HepG2 (cell line): ENCODE data around the gene LASP1. TPM values are rescaled to one million over a fixed set of nuclear protein-coding genes. Genes with fewer than 3 reads are reported as not detected.

Experiments
- FOXM1 ChIP-seq: sonication (generic); formaldehyde crosslinking; IDR thresholded peaks from 2 replicates; pipeline ENCODE4 v1.5.0; 2020; ENCODE audit warnings: missing genetic modification reagents
- HMGXB3 ChIP-seq: sonication (generic); formaldehyde crosslinking; IDR thresholded peaks from 2 replicates; pipeline ENCODE4 v1.4.0; 2020; ENCODE audit warnings: missing genetic modification reagents, borderline replicate concordance
- HOXA7 ChIP-seq: sonication (generic); formaldehyde crosslinking; IDR thresholded peaks from 2 replicates; pipeline ENCODE4 v1.8.1; 2022; ENCODE audit warnings: mild to moderate bottlenecking, missing genetic modification reagents, moderate library complexity
- HOXA9 ChIP-seq: sonication (generic); formaldehyde crosslinking; IDR thresholded peaks from 2 replicates; pipeline ENCODE4 v1.8.1; 2022; ENCODE audit warnings: missing genetic modification reagents, mild to moderate bottlenecking, moderate library complexity, borderline replicate concordance
- MLLT10 ChIP-seq: sonication (generic); formaldehyde crosslinking; IDR thresholded peaks from 2 replicates; pipeline ENCODE4 v1.4.0; 2020; ENCODE audit warnings: missing genetic modification reagents
- POGZ ChIP-seq: sonication (generic); formaldehyde crosslinking; IDR thresholded peaks from 2 replicates; pipeline ENCODE4 v1.4.0; 2020; ENCODE audit warnings: mild to moderate bottlenecking, missing genetic modification reagents
- RBM39 ChIP-seq: fragments of 200-400 bp; formaldehyde crosslinking; IDR thresholded peaks from one replicate; pipeline ENCODE4 v1.6.1; 2018; ENCODE audit warnings: antibody characterized with exemption, mild to moderate bottlenecking, low read depth, low read length; ENCODE audit not compliant: poor library complexity, severe bottlenecking
- UBTF ChIP-seq: sonication (generic); formaldehyde crosslinking; IDR thresholded peaks from 2 replicates; pipeline ENCODE4 v1.4.0; 2020; ENCODE audit warnings: mild to moderate bottlenecking, missing genetic modification reagents
- ZBTB20 ChIP-seq: sonication (generic); formaldehyde crosslinking; IDR thresholded peaks from 2 replicates; pipeline ENCODE4 v1.8.1; 2023; ENCODE audit warnings: missing genetic modification reagents, low read depth, mild to moderate bottlenecking, borderline replicate concordance
- ZBTB42 ChIP-seq: sonication (generic); formaldehyde crosslinking; IDR thresholded peaks from 2 replicates; pipeline ENCODE4 v1.5.0; 2020; ENCODE audit warnings: mild to moderate bottlenecking, missing genetic modification reagents
- ZNF18 ChIP-seq: sonication (generic); formaldehyde crosslinking; IDR thresholded peaks from 2 replicates; pipeline ENCODE4 v1.8.0; 2022; ENCODE audit warnings: mild to moderate bottlenecking, missing genetic modification reagents; ENCODE audit not compliant: insufficient replicate concordance
- ZNF33B ChIP-seq: sonication (generic); formaldehyde crosslinking; IDR thresholded peaks from 2 replicates; pipeline ENCODE4 v1.5.1; 2020; ENCODE audit warnings: mild to moderate bottlenecking, missing genetic modification reagents
- ZNF512 ChIP-seq: sonication (generic); formaldehyde crosslinking; IDR thresholded peaks from 2 replicates; pipeline ENCODE4 v1.4.0; 2020; ENCODE audit warnings: mild to moderate bottlenecking, missing genetic modification reagents
- ZNF550 ChIP-seq: sonication (generic); formaldehyde crosslinking; IDR thresholded peaks from 2 replicates; pipeline ENCODE4 v1.4.0; 2020; ENCODE audit warnings: mild to moderate bottlenecking, missing genetic modification reagents, borderline replicate concordance
- ZNF589 ChIP-seq: sonication (generic); formaldehyde crosslinking; conservative IDR thresholded peaks from 2 replicates; pipeline ENCODE4 v1.8.0; 2022; ENCODE audit warnings: mild to moderate bottlenecking, moderate library complexity, missing genetic modification reagents
- ZNF747 ChIP-seq: sonication (generic); formaldehyde crosslinking; IDR thresholded peaks from 2 replicates; pipeline ENCODE4 v1.8.1; 2023; ENCODE audit warnings: missing genetic modification reagents, mild to moderate bottlenecking, borderline replicate concordance
- ZSCAN31 ChIP-seq: sonication (generic); formaldehyde crosslinking; IDR thresholded peaks from 2 replicates; pipeline ENCODE4 v1.5.0; 2020; ENCODE audit warnings: low read depth, mild to moderate bottlenecking, missing genetic modification reagents
- polyA plus RNA-seq, 8 experiments: library from polyadenylated mRNA; depleted of rRNA in 3 of 8; stranded (reverse) in 7 of 8; unstranded in 1 of 8; fragments of >200 nt; fragmentation: Illumina TruSeq in 4 of 8; extraction: Trizol in 4 of 8; gene quantifications; 2 replicates each; pipeline versions ENCODE4 v1.2.1 to v1.2.3, GENCODE V29; 2011 to 2016; ENCODE audit warnings: low read depth in 4 of 8, missing spikeins in 1 of 8, mixed read lengths in 1 of 8; ENCODE audit not compliant: insufficient read depth in 1 of 8
- total RNA-seq, 5 experiments: library from RNA; depleted of rRNA; stranded (reverse); fragments of >200 nt; fragmentation: Illumina TruSeq; extraction: Trizol; gene quantifications; 2 replicates each; pipeline ENCODE4 v1.2.3, GENCODE V29; 2016; ENCODE audit warnings: low read depth in 1 of 5

LASP1 gene
- total and polyA plus RNA-seq, 2 of the 13 experiments (the other 11 are each of a cell fraction or from before 2014, with no cell fraction given), result 70.1 to 97.0 TPM

- TF ChIP-seq POGZ (CRISPR knock-in tag) (peak; percentile 90), ZNF33B (CRISPR knock-in tag) (peak; percentile 90), ZNF512 (0 out of 2 replicates have a peak, but pooled peaks have one; percentile 26), ZSCAN31 (CRISPR knock-in tag) (peak; percentile 87; the same call in 1 of the 2 replicates), HOXA9 (CRISPR knock-in tag) (peak; percentile 97), ZNF18 (CRISPR knock-in tag) (peak; percentile 92), RBM39 (peak; percentile 96), HMGXB3 (peak; percentile 89), ZNF550 (CRISPR knock-in tag) (peak; percentile 46; the same call in 1 of the 2 replicates), HOXA7 (CRISPR knock-in tag) (no peak), ZNF747 (peak; percentile 90; the same call in 1 of the 2 replicates), FOXM1 (CRISPR knock-in tag) (peak; percentile 45; the same call in 1 of the 2 replicates), UBTF (CRISPR knock-in tag) (peak; percentile 89), MLLT10 (CRISPR knock-in tag) (peak; percentile 94; the same call in 1 of the 2 replicates), ZBTB42 (CRISPR knock-in tag) (peak; percentile 8; the same call in 1 of the 2 replicates), ZBTB20 (0 out of 2 replicates have a peak, but pooled peaks have one; percentile 29), ZNF589 (CRISPR knock-in tag) (peak; percentile 98)
Measured at GRCh38 chr17:38853292-38854219, 16.3 kb upstream of the LASP1 start, which contains the start of gene RPL23 (continued).
